Osteoblast (primary cell): Measurements from ENCODE around the gene MACO1. TPM values are rescaled to one million over a fixed set of nuclear protein-coding genes. Genes with fewer than 3 reads are reported as not detected.
"Not testable (repeated sequence)": the region's sequence is repeated elsewhere in the genome, so short reads cannot be mapped to it uniquely, and the experiment has no call there.

Source experiments
- DNase-seq: peaks from one replicate; pipeline ENCODE4 v3.0.0; 2011; ENCODE audit warnings: low spot score, mixed read lengths; ENCODE audit not compliant: insufficient read length; ENCODE audit errors: missing footprints
- H2AFZ ChIP-seq: 2 replicates; pipeline ENCODE4 v1.6.0; 2011; ENCODE audit warnings: mild to moderate bottlenecking, low read length
- H3K27ac ChIP-seq: 2 replicates; pipeline ENCODE4 v1.5.1; 2011; ENCODE audit warnings: mild to moderate bottlenecking, low read depth, low read length, moderate library complexity
- H3K27me3 ChIP-seq: 2 replicates; pipeline ENCODE4 v1.6.0; 2012; ENCODE audit warnings: mild to moderate bottlenecking, control low read depth, inconsistent platforms, low read length, moderate library complexity; ENCODE audit not compliant: insufficient read depth
- H3K36me3 ChIP-seq: 2 replicates; pipeline ENCODE4 v1.5.1; 2011; ENCODE audit warnings: mild to moderate bottlenecking, low read length, control low read depth, moderate library complexity; ENCODE audit not compliant: insufficient read depth
- H3K4me1 ChIP-seq: 2 replicates; pipeline ENCODE4 v1.5.1; 2011; ENCODE audit warnings: mild to moderate bottlenecking, low read length, control low read depth, moderate library complexity; ENCODE audit not compliant: insufficient read depth
- H3K4me2 ChIP-seq: 2 replicates; pipeline ENCODE4 v1.6.0; 2011; ENCODE audit warnings: mild to moderate bottlenecking, low read length; ENCODE audit not compliant: insufficient read depth
- H3K4me3 ChIP-seq: fragments of 200-600 bp; sonication (generic); 3 replicates; pipeline ENCODE4 v1.5.1; 2012; ENCODE audit warnings: mild to moderate bottlenecking, low read length, inconsistent platforms; ENCODE audit not compliant: insufficient read depth
- H3K79me2 ChIP-seq: 2 replicates; pipeline ENCODE4 v1.6.0; 2012; ENCODE audit warnings: mild to moderate bottlenecking, low read length, control low read depth, inconsistent platforms; ENCODE audit not compliant: insufficient read depth
- H3K9me3 ChIP-seq: 2 replicates; pipeline ENCODE4 v1.5.1; 2011; ENCODE audit warnings: low read depth, low read length, control low read depth
- H4K20me1 ChIP-seq: 2 replicates; pipeline ENCODE4 v1.6.0; 2012; ENCODE audit warnings: mild to moderate bottlenecking, low read length, control low read depth; ENCODE audit not compliant: insufficient read depth
- total RNA-seq: library from RNA; depleted of rRNA; stranded (reverse); fragments of >200 nt; gene quantifications from 2 replicates; pipeline ENCODE4 v1.2.3, GENCODE V29; 2012

The MACO1 gene
- total RNA-seq, 1 donor, result 35.5 TPM

DNA sequence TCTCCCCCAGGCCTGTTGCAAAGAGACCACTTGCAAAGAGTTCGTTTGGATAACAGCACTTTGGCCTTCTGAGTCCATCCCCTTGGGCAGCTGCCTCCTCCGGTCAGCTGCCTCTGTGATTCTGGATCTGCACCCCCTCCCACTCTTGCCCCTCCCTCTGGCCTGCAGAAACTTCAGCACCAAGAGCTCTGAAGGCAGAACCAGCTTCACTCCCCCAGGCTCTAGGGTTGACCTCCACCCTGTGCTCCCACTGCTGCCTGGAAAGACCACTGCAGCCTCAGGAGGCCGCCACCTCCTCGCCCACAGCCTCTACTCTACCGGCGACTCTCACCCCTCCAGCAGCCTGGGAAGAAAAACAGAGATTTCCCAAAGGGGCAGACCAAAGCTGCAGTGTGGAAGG is 16.5 kb upstream of the MACO1 start:
- not testable (repeated sequence) for H3K27ac ChIP-seq, H3K4me3 ChIP-seq, H4K20me1 ChIP-seq, H3K4me2 ChIP-seq, H3K4me1 ChIP-seq, H3K79me2 ChIP-seq, DNase-seq, H3K27me3 ChIP-seq, H3K36me3 ChIP-seq, H3K9me3 ChIP-seq, H2AFZ ChIP-seq

- H4K20me1 ChIP-seq, H3K36me3 ChIP-seq, DNase-seq, H2AFZ ChIP-seq, H3K4me1 ChIP-seq, H3K27me3 ChIP-seq, H3K4me2 ChIP-seq, H3K4me3 ChIP-seq, H3K79me2 ChIP-seq, H3K27ac ChIP-seq, H3K9me3 ChIP-seq: not testable (repeated sequence)
Measured at GRCh38 chr1:25414578-25414977, 16.1 kb upstream of the MACO1 start.

DNA sequence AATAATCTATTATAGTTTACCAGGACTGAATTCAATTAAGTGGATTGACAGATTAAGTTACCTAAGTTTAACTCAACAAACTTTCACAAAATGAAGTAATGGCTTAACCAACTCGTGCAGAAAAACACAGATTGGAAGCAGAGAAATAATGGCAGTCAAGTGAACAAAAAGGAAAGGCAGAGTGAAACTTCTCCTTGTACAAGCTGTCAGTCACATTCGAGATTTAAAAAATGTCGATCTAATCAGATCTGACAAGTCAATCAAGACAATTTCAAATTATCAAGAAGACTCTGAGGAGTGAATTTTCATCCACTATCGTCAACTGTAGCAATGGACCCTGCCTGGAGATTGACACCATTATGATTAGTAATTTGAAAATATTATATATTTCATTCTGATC is 13.4 kb upstream of the MACO1 start:
- not testable (repeated sequence) for H3K27ac ChIP-seq, H3K4me2 ChIP-seq, H3K9me3 ChIP-seq, H3K27me3 ChIP-seq, H3K36me3 ChIP-seq, H4K20me1 ChIP-seq, H3K79me2 ChIP-seq, H3K4me1 ChIP-seq, DNase-seq, H3K4me3 ChIP-seq, H2AFZ ChIP-seq

GRCh38 chr1:25419339-25419738 is 11.4 kb upstream of the MACO1 start:
- not testable (repeated sequence) for H3K4me2 ChIP-seq, H3K27me3 ChIP-seq, H3K4me1 ChIP-seq, H3K27ac ChIP-seq, H3K79me2 ChIP-seq, H3K36me3 ChIP-seq, H3K4me3 ChIP-seq, H4K20me1 ChIP-seq, H2AFZ ChIP-seq, H3K9me3 ChIP-seq, DNase-seq

GRCh38 chr1:25420715-25421114 is 10.0 kb upstream of the MACO1 start, which contains the start of gene RHCE:
TSS of gene RHCE (minus strand) at chr1:25420825. CDS start at chr1:25420786, 39 bp downstream.
- not testable (repeated sequence) for DNase-seq, H3K27ac ChIP-seq, H3K4me1 ChIP-seq, H3K27me3 ChIP-seq, H3K36me3 ChIP-seq, H3K4me3 ChIP-seq, H3K4me2 ChIP-seq, H4K20me1 ChIP-seq, H3K9me3 ChIP-seq, H2AFZ ChIP-seq, H3K79me2 ChIP-seq

DNA sequence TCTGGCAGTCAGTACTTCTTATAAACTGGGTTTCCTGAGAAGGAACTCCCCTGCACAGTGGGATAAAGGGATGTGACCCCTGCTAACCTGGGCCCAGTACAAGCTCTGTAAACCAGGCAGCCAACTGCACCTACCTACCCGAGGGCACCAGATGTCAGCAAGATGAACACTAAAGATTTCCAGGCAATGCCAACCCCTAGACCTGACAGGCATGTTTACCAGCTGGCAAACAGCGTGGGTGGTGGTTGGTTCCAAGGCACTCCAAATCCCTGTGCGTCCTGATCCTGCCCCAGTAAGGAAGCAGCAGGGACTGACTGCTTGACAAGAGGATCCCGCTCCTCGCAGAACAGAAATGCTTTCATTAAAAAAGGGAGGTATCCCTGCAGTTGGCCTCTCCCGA is 7.5 kb upstream of the MACO1 start:
- not testable (repeated sequence) for H3K9me3 ChIP-seq, H3K36me3 ChIP-seq, H3K4me3 ChIP-seq, H2AFZ ChIP-seq, DNase-seq, H3K79me2 ChIP-seq, H3K4me2 ChIP-seq, H4K20me1 ChIP-seq, H3K27me3 ChIP-seq, H3K27ac ChIP-seq, H3K4me1 ChIP-seq
